Activated CD4-positive, alpha-beta T cell treated with anti-CD3 and anti-CD28 coated beads, Interleukin-2, Interleukin-6, amounts not matched to agents 100 ng/mL and 50 ng/mL, durations not matched to agents 16 hours and 8 hours (primary cell): ENCODE data around the gene ATPAF2.
A peak's percentile ranks its signal among the peaks of the same experiment; 100 is the strongest.

Experiments used
- DNase-seq: peaks from one replicate; pipeline ENCODE4 v3.0.0-alpha.2; 2020

ATPAF2 gene

DNA sequence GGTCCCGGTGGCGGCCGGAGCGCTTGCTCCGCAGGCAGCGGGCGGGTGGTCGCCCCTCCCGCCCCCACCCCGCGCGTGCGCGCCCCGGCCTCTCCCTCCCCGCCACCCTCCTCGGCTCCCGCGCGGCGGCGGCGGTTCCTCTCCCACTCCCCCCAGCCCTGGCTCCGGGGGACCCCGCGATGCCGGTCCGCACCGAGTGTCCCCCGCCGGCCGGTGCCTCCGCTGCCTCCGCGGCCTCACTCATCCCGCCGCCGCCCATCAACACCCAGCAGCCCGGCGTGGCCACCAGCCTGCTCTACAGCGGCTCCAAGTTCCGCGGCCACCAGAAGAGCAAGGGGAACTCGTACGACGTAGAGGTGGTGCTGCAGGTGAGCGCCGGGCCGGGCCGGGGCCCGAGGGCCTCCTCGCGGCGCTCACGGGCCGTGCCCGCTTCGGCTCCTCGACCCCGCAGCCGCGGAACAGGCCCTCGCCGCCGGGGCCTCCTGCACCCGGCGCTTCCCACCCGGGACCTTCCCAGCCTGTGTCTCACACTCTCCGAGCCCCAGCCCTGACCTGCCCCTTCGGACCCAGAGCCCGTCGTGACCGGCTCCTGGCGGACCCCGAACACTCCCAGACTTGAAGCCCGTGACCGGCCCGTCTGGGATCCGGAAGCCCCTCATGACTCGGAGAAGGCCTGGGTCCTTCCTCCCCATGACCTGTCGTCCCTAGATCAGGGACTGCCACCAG, 730 bp upstream of the ATPAF2 start:
- DNase-seq, result no peak

- DNase-seq, result peak; percentile 56
Observed at GRCh38 chr17:18038149-18038850, 668 bp downstream of the ATPAF2 start.

- DNase-seq, result no peak
Observed at GRCh38 chr17:18037486-18037885, 1.5 kb downstream of the ATPAF2 start.

GRCh38 chr17:18035704-18036103, 3.3 kb downstream of the ATPAF2 start:
- DNase-seq, result no peak

DNA sequence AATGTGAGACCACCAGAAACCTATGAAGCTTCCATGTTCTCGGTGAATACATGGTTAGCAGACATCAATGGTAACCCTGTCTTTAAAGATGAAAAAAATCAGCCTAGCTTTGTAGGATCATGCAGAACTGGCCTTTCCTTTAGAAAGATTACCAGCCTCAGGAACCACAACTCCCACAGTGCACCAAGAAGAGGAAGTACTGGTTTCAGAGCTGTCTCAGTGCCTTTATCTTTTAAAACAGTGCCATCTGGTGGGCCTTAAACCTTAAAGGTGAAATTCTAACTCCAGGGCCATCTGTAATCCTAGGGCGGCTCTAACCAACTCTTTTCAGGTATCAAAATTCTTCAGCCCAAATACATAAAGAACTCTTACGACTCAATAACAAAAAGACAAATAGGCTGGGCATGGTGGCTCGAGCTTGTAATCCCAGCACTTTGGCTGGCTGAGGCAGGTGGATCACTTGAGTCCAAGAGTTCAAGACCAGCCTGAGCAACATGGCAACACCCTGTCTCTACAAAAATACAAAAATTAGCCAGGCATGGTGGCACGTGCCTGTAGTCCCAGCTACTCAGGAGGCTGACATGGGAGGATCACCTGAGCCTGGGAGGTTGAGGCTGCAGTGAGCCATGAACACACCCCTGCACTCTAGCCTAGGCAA, 5.4 kb downstream of the ATPAF2 start:
- DNase-seq, result peak; percentile 81

- no peak for DNase-seq
Observed at GRCh38 chr17:18031955-18032354, 7.0 kb downstream of the ATPAF2 start.

- DNase-seq, result no peak
Observed at GRCh38 chr17:18028952-18029540, 9.9 kb downstream of the ATPAF2 start.

- DNase-seq, result no peak
Observed at GRCh38 chr17:18028114-18028951, 10.6 kb downstream of the ATPAF2 start.

GRCh38 chr17:18027280-18027679, 11.7 kb downstream of the ATPAF2 start:
- no peak for DNase-seq

DNA sequence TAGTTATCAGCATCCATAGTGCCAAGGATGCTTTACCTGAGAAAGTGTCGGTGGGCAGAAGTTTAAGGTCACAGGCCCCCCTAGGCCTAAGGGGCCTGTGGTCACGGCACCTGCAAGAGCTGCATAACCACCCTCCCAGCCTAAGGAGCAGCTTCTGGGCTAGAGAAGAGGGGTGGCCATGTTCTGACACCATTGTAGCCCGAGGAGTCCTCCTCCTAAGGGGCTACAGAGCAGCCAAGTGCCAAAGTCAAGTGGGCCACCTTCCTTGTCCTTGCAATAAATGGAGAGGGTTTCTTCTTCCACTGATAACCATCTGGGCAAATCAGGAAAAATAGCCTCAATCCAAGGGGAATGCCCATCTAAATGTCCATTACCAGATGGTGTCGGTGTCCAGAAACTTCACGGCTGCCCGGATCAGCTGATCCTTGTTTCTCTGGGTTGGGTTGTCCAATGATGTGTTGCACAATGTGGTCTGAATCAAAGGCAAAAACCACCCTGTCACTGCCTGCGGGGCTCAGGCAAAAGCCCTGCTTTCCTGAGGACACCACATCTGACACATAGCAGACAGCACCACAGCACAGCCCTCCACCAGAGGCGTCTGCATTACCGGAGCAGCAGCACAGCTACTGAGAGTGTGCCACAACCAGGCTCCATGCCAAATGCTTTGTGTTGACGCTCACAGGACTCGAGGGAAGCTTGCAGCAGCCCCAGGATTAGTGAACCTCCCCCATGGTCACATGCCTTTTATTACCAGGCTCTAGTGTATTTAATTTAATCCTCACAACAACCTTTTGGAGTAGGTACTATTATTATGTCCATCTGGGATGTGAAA, 12.8 kb downstream of the ATPAF2 start:
- peak; percentile 43 for DNase-seq

- DNase-seq, result peak; percentile 81
Observed at GRCh38 chr17:18025241-18025944, 13.6 kb downstream of the ATPAF2 start.

DNA sequence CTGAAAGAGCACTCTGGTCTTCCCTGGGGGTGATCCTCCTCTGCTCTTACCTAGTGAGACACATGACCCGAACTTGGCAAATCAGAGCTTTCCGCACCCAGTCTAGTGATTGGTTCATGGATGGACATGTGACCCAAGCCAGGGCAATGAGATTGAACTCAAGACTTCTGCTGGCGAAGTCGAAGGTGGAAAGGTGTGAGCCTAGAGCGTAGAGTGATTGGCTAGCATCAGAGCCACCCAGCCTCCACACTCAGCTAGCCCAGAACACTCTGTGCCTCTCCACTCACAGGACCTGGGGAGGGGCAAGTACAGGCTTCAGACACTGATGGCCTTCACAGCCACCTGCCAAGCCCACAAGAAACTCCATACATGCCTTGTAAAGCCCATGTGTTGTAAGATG, 17.6 kb downstream of the ATPAF2 start:
- DNase-seq, result no peak

GRCh38 chr17:18020971-18021370, 18.0 kb downstream of the ATPAF2 start:
- no peak for DNase-seq

- no peak for DNase-seq
Observed at GRCh38 chr17:18019838-18020154, 19.2 kb downstream of the ATPAF2 start.

DNA sequence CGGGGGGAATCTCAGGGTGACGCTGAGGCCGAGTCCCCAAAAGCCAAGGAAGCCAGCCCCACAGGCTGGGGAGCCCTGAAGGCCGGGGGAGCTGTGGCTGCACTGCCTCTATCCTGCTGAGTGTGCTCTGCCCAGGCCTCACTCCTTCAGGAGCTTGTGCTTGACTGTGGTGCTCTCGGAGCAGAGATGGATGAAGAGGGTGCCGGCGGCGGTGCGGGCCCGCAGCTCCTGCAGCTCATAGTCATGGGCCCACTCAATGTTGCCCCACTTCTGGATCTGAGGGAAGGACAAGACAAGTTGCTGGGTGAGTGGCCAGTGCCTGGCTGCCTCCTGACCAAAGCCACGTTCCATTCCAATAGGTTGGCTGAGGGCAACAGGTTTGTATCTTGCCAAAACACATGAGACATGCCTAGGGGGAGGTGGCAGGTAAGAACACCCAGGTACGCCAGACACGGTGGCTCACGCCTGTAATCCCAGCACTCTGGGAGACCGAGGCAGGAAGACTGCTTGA, 20.5 kb downstream of the ATPAF2 start:
- no peak for DNase-seq

GRCh38 chr17:18017958-18018357, 21.0 kb downstream of the ATPAF2 start:
- no peak for DNase-seq

DNA sequence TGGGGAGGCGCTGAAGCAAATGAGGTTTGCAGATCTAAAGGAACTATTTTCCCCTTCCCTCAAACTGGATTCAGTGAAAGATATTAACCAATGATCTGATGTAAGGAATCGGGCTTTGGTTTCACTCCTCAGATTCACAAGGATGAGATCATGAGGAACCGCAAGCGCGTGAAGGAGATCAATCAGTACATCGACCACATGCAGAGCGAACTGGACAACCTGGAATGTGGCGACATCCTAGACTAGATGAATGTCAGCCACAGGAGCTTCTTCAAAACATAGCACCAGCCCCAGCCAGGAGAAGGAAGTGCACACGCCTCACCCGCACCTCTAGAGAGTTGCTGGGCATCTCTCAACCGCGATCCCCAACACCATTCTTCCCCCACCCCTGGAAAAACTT, 22.5 kb downstream of the ATPAF2 start:
- no peak for DNase-seq

DNA sequence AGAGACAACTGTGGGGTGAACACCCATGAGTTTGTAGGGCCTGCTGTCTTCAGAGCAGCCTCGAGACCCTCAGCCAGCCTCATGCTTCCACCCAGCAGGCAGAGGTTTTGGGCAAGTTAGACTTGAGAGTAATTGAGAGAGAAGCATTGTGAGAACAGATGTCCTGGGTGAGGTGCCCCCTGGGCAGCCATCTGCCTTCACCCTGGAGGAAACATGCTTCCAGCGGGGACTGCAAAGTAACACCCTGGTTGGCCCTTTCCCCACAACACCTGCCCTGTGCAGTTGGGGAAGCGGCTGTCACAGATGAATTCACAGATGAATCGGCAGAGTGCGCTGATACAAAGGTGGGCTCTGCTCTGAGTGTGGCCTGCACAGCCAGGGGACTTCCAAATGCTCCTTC, 23.4 kb downstream of the ATPAF2 start:
- DNase-seq, result no peak

DNA sequence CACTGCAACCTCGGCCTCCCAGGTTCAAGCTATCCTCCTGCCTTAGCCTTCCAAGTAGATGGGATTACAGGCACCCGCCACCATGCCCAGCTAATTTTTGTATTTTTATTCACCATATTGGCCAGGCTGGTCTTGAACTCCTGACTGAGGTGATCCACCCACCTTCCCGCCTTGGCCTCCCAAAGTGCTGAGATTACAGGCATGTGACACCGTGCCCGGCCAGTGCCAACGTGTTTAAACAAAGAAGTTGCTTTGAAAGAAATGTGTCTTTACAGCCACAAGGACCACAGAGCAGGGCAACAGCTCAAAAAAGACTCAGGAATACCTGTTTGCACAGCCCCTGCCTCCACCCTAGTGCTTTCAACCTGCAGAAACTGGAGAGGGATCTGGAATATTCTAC, 25.0 kb downstream of the ATPAF2 start:
- DNase-seq, result no peak

- no peak for DNase-seq
Observed at GRCh38 chr17:18011286-18011685, 27.7 kb downstream of the ATPAF2 start.
